GM18498 (cell line): ENCODE data around the gene IGF1R.

Experiments used
- ATAC-seq: cut with Tn5 transposase; IDR thresholded peaks from one replicate; pipeline ENCODE4 v1.9.1; 2021; ENCODE audit warnings: mild to moderate bottlenecking, moderate library complexity; ENCODE audit not compliant: unreplicated experiment

IGF1R gene

DNA sequence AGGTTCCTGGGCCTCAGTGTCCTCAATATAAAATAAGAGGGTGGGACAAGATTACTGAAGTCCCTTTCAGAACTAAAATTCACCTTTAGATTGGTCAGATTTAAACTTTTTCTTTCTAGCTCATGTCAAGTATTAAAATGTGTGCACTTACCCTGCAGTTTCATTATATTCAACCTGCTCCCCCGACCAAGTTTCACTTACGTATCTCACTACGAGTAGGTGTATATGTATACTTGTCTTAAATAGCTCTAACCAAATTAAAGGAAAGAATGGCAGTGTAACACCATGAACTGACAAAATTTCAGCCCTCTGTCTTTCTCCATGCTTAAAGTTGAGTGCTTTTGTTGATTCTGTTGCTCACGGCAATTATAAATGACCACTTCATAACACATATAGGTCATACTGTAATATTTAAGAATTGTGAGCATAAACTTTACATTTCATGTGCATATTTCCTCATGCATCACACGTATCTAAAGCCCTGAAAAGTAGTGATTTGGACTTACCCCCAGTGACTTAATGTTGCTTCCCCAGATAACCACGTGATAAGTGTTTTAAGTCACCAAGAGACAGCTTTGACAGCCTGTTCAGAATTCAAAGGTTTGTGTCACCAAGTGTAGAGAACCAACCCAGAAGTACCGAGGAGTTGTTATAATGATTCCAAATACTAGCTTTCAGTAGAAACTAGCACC, 289.2 kb downstream of the IGF1R start:
- ATAC-seq = peak; percentile 81

DNA sequence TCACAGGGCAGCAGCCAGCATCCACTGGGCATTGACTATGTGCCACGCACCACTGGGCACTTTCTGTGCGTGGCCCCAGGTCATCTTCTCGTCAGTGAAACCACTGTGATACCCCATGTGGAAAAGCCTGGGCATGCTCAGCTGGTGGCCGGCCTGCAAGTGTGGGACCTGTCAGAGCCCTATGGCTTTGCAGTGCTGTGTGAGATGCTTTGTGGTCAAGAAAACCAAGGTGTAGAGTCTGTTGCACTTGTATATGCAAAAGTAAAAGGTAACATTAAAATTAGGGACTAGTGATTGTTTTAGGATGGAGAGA, 289.7 kb downstream of the IGF1R start:
- ATAC-seq = peak; percentile 49

DNA sequence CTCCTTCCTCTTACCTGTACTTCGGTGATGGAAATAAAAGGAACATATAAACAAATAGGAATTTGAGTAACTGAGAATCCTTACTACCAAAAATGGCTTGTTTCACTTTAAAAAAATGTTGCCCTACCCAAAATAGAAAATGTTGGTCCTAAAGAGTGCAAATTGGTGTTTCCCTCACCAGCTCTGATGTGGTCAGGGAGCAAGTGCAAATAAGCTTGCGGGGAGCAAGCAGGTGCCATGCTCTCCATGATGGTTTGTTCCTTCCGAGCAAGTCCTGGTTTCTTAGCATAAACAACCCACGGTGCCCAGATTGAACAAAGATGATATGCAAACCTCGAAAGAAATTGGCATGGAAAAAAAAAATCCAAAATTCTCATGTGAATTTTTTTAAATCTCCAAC, 290.5 kb downstream of the IGF1R start:
- no peak for ATAC-seq

DNA sequence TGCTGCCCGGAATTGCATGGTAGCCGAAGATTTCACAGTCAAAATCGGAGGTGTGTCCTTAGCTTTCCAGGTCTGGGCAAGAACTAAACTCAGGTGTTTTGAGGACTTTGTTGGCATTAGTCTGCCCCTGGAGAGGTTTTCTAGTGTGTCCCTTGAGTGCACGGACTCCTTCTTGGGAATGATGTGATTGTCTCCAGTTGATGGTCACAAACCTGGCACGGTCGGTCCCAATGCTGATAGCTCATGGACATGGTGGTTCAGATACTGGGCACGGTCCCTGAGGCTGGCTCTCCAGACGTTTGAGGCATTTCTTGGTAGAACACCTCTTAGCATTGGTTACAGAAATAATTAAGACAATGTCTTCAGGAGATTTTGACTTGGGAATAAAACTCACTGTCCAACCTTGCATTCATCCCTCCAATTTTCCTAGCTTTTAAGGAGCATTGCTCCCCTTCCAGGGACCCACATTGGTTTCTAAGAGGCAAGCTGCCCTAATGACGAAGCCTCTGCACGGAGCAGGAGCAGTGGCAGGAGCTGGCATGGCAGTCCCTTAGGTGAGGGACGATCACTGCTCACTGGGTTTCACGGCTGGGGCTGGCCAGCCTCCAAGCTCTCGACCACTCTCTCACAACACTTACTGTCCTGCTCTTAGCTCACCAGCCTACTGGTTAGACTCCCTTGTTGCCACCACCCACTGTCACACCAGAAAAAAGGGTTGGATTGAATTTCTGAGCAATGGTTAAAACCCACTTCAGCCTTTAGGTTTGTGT, 291.2 kb downstream of the IGF1R start:
- ATAC-seq = no peak

DNA sequence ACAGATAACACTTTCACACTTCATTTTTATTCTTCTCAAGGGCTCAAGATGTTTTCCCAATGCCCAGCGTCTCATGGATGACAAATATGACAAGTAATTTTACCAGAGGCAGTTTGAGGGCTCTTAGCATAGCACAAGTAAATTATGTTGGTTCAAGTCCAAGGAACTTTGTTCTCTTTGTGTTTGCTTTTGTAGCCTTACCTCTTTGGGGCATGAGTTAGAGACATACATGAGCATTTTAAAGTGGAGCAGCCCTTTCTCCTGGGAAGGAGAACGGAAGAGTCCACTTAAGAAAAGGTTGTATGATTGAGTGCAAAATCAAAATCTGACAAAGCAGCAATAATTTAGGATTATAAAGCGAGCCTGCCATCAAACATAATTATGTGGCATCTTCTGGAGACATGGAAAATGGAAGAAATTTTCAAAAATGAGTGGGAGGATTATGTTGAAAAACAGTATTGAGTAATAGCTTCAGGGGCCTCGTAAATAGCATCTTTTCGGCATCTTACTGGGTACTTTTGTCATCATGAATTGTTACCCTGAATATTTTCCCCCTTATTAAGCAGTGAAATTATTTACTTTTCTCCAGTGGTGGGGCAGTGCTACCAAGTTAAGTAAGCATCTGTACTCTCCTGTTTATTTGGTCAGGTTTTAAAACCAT, 293.4 kb downstream of the IGF1R start:
- ATAC-seq = no peak

DNA sequence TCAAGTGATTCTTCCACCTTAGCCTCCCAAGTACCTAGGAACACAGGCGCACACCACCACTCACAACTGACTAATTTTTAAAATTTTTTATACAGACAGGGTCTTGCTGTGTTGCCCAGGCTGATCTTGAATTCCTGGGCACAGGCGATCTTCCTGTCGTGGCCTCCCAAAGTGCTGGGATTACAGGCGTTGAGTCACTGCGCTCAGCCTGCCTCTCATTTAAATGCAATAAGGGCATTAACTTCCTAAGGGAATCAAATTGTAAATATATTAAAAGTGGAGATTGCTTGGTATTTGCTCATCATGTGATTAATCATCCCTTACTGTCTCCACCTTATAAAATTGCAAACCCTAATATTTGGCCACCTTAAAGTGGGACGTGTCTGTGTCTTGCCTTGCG, 294.1 kb downstream of the IGF1R start:
- ATAC-seq = no peak

DNA sequence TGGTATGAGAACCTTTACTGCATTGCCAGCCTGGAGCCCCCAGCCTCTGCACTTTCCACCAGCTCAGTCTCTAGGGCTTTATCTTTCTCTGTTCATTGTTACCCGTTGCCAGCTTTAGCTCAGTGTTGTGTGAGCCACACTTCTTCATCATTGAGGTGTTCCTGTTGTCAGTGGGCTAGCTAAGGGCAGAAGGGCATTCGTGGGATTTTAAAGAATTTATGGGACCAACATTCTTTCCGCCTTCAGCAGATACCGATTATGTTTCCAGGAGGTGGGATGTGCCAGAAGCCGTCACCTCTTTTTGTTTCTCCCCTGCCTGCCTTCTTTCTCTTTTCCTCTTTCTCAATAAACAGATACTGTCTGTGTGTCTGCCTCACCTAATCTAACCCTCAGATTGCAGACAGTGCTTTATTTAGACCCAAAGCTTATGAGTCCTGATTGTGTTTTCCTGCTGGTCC, 294.7 kb downstream of the IGF1R start:
- ATAC-seq = no peak

DNA sequence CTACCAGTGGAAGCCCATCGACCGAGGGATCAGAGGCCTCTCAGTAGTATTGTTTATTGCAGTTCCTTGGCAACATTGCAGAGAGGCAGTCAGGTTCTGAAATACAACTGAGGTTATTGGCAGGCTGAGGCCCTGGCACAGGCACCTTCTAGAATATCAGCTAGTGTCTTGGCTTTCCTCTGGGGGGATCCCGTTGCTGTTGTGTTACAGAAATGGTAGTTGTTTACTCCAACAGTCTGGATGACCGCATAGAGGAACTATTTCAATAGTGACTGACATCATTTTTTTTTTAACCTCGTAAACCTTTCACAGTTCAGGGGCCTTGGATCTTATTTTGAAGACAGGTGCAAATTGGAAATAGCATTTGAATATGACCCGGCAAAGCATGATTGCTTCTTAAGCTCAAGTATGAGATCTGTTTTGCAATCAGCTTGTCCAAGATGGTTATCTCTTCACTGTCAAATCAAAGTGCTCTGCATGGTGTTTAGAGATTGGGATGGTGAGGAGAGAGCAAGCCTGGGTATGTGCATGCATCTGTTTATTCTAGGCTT, 295.3 kb downstream of the IGF1R start:
- ATAC-seq = no peak

DNA sequence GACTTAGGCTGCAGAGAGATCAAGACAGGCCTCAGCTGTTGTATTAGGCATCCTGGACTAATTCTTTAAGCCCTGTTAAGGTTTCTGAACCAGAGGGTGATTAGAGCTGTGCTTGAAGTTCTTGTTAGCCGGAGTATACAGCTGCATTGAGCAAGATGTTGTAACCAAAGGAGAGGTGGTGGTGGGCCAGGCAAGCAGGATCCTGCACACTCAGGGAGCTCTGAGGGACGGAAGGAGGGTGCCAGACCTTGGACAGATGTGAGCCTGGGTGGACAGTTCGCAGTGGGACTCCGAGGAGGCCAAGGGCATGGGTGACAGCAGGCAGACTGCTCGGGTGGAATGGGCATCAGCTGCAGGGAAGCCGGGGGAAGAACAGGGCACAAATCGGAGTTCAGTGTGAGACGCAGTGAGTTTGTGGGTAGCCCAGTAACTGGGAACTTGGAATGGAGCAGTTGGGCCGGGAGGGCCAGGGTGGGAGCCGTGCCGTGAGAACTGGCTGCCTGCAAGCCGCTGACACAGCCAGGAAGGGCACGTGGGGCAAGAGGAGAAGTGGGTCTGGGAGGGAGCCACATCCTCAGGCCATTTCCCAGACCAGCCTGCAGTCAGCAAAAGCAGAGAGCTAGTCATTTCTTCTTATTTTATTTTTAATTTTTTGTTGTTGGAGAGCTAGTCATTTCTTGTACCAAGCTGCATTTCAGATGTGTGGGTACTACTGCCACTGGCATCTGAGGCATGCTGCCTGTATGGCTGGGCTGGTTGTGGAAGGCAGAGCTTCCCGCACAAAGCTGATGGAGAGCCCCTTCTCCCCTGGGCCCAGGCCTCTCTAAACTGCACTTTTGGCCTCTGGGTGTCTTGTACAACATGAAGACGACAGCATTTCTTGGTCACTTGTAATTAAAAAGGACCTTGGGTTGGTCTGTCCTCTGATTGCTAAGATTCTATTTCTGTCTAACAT, 298.2 kb downstream of the IGF1R start:
- ATAC-seq = no peak

DNA sequence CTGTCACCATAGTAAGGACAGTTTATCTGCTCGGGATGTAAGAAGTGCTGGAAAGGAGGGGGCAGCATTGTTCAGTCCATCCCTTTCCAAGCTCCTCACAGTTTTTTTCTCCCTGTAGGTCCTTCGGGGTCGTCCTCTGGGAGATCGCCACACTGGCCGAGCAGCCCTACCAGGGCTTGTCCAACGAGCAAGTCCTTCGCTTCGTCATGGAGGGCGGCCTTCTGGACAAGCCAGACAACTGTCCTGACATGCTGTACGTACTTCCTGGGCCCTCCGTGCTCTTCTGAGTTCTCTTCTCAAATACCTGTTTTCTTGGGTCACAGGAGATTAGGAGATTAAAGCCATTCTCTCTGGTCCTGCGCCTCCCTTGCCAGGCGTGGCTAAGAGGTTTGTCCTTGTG, 300.1 kb downstream of the IGF1R start:
- ATAC-seq = no peak

DNA sequence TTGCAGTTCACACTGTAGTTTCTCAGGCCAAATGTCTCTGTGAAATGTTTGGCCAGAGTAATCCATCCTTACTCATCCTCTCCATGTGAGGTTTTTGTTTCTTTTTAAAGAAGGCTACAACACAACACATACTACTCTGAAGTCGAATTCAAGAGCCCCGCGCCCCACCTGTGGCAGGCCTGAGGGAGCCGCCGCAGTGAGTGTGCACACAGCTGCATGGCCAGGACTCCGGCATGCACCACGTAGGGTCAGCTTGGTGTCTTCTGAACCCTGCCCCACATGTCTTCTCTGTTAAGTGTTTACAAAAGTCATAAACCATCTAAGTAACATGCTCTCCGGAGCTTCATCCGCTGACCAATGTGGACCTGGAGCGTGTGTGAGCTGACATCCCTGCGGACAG, 300.6 kb downstream of the IGF1R start:
- ATAC-seq = no peak

DNA sequence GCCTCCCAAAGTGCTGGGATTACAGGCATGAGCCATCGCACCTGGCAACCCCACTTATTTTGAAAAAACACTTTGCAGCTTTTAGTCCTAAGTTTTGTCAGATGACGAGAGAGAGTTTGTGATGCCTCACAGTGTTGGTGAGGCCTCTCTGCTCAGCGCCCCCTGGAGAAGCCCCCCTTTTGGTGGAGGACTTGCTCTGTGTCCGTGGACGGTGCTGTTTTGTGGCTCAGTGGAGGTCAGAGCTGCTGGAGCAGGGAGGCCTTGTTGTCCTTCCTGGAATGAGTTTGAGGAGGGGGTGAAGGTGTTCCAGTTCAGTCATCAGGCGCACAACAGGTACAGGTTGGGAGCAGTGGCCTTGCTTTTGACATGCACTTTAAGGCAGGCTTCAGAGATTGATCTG, 301.3 kb downstream of the IGF1R start:
- no peak for ATAC-seq

DNA sequence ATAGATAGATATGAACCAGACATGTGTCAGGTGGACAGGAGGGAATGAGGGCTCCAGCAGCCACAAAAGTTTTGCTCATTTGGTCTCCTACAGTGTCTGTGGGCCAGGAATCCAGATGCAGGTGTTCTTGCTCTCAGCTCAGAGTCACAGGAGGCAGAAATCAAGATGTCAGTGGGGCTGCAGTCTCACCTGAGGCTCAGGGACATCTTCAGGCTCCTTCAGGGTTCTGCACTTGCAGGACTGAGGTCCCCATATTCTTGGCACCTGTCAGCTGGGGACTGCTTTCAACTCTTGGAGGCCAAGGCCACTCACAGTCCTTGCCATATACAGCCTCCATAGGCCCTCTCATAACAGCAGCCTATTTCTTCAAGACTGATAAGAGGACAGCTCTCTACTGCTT, 301.9 kb downstream of the IGF1R start:
- ATAC-seq = no peak

DNA sequence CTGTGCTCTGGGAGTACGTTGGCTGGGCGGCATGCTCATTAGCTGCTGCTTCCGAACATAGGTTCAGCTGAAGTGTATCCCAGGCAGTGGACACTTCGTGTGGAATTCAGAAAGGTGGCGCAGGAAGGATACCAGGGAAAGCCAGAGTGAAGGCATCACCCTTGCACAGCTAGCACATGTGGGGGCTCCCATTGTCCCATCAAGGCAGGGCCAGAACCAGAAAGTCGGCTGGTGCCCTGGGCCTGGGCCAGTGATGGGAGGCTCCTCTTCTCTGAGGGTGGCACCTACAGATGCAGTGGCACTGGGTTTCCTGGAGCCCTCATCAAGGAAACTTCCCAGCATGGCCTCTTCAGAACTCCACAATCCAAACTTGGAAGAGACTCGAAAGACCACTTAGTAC, 302.7 kb downstream of the IGF1R start:
- no peak for ATAC-seq

DNA sequence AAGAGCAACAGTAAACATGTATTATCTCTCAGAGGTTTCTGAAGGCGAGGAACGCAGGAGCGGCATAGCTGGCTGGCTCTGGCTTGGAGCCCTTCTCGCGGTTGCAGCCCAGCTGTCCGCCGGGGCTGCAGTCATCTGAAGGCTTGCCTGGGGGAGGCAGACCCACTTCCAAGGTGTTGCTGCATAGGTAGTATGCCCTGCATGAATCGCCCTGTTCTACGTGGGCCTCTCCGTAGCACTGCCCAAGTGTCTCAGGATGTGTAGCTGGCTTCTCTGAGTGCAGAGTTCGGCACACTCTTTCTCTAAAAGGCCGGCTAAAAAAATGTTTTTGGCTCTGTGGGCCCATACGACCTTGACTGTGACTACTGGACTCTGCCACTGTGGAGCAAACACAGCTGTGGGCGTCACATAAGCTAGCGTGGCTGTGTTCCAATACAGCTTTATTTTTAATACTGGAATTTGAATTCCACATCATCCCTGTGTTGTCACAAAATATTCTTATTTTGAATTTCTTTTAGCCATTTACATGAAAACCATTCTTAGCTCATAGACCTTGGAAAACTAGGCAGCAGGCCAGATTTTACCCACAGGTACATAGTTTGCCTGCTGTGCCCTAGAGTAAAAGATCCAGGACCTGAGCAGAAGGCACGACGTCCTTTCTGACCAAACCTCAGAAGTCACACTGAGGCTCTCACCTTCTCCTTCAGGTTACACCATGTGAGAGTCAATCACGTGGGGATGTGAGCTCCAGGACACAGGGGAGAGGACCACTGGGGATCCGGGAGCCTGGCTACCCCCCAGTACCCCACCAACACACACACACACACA, 303.4 kb downstream of the IGF1R start:
- no peak for ATAC-seq

DNA sequence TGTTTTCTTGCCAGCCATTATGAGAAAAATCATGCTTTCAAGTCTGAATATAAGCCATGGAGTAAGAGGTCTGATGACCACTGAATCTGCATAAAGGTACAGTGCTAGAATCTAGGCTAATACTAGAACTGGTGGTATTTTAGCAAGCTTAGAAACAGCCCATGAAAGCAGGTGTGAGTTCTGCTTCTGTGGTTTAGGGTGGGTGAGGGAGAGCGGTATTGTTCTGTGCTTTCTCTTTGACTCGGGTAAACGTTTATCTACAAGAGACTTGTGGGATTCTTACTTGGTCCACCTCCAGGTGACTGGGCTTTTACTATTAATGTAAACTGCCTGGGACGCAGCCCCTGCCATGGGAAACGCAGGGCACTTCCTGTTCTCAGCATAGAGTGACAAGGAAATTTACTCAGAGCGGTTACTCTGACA, 304.1 kb downstream of the IGF1R start:
- ATAC-seq = peak; percentile 96

DNA sequence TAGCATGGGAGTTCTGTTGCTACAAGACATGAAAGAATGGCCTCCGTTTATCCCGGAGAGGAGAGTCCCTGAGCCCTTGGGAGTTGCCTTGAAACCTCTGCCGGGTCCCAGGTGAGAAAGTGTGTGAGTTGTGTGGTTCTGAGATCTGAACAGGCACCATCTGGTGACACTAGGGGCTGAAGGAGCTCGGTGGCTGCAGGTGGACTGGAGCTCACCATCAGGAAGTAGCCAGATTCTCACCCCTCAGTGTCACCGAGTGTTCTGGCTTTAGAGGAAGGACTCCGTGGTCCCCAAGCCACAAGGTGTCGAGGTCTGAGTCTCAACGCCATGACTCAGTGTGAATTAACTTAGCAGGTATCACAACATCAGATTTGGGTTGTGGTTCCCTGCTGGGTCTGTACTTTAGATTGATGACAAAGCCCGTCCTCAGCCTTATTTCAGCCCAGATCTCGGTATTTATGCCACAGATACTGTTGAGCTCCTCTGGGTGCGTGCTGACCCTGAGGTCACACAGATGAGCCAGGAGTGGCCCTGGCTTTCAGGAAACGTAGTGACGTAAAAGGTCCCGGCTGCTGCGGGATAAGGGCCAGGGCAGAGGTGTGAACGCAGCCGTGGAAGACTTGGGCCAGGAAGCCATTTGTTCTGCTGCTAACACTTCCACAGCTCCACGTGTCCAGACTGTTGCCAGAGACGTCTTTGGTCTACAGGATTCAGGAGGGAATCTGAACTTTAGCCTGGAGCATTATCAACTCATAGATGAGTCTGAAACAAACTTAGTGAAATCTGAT, 304.9 kb downstream of the IGF1R start:
- ATAC-seq = peak; percentile 34

DNA sequence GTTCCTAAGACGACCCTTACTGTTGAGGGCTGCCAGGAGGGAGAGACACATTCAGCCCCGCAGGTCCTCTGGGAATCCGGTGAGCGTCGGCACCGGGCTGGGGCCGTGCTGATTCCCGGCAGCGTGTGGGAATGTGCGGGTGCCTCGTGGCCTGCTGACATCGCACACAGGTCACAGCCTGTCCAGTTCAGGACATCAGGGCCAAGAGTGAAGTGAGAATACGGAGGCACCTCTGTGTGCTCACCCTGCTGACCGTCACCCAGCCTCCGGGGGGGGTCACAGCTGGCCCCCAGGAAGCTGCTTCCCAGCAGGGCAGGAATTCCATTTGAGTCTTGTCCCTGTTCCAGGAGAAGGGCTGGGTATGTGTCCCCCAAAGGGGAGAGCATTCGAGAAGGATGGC, 305.6 kb downstream of the IGF1R start:
- no peak for ATAC-seq

DNA sequence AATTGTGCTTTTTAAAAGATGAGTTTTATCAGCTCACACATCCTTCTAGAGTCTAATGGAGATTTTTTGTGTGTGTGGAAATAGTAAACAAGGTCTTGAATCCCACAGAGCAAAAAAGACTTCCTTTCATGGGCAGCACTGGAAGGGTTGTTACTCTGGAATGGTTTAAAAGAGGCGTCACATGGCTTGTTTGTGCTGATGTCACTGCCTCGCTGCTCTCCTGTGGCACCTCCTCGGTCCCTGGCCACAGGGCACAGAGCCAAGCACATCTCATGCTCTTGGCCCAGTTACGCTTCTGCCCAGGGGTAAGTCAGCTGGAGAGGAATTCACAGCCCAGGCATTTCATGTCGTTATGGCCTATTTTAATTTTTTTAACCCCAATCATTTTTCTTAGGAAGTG, 306.1 kb downstream of the IGF1R start:
- ATAC-seq = no peak
